K562 (cell line): ENCODE results near the gene MPND. TPM values are rescaled to one million over a fixed set of nuclear protein-coding genes. Genes with fewer than 3 reads are reported as not detected.

Experiments
- DPF2 ChIP-seq: fragments of 450-650 bp; IDR thresholded peaks from 2 replicates; pipeline ENCODE4 v1.6.1; 2016
- HDAC1 ChIP-seq, 2 experiments: fragments of 450-650 bp; IDR thresholded peaks; 2 replicates each; pipeline ENCODE4 v1.6.1; 2016 to 2017; ENCODE audit warnings: inconsistent platforms in 1 of 2, mild to moderate bottlenecking in 1 of 2, moderate library complexity in 1 of 2
- HDGF ChIP-seq: fragments of 450-650 bp; IDR thresholded peaks from 2 replicates; pipeline ENCODE4 v1.6.1; 2016
- HNRNPH1 ChIP-seq: fragments of 200-400 bp; formaldehyde crosslinking; optimal IDR thresholded peaks from 2 replicates; pipeline ENCODE3; 2017; ENCODE audit warnings: low read depth, mild to moderate bottlenecking, low read length, moderate library complexity
- RBM15 ChIP-seq: fragments of 200-400 bp; formaldehyde crosslinking; IDR thresholded peaks from 2 replicates; pipeline ENCODE4 v1.6.1; 2018; ENCODE audit warnings: mild to moderate bottlenecking, low read length, moderate library complexity; ENCODE audit not compliant: insufficient read depth
- SREBF2 ChIP-seq: sonication (generic); formaldehyde crosslinking; IDR thresholded peaks from 2 replicates; pipeline ENCODE4 v1.4.0; 2020; ENCODE audit warnings: mild to moderate bottlenecking, missing genetic modification reagents
- TAF7 ChIP-seq: fragments of 450-650 bp; IDR thresholded peaks from 2 replicates; pipeline ENCODE4 v1.6.1; 2016; ENCODE audit warnings: missing genetic modification characterization, missing compliant biosample characterization
- polyA plus RNA-seq, 8 experiments: library from polyadenylated mRNA; depleted of rRNA in 4 of 8; stranded (reverse) in 5 of 8; unstranded in 3 of 8; fragments of >200 nt; fragmentation: Nextera tagmentation in 2 of 8; fragmentation: Illumina TruSeq in 1 of 8; extraction: Ambion mirVana in 2 of 8; extraction: Trizol in 1 of 8; gene quantifications; 2 replicates each; pipeline versions ENCODE4 v1.2.1 to v1.2.3, GENCODE V29; 2011 to 2014; ENCODE audit warnings: inconsistent platforms in 1 of 8, missing spikeins in 1 of 8
- total RNA-seq, 7 experiments: library from RNA; depleted of rRNA in 6 of 7; stranded (reverse); fragments of >200 nt in 6 of 7; fragmentation: Illumina TruSeq in 2 of 7; extraction: Trizol in 2 of 7; gene quantifications; 2 replicates each; pipeline versions ENCODE4 v1.2.1 to v1.2.3, GENCODE V29; 2011 to 2021; ENCODE audit warnings: low replicate concordance in 1 of 7
- TF ChIP-seq, protein P1 (sequence below): sonication (generic); IDR thresholded peaks from 2 replicates; pipeline ENCODE4 v1.6.1; 2016
- TF ChIP-seq, protein P2 (sequence below): fragments of 450-650 bp; IDR thresholded peaks from 2 replicates; pipeline ENCODE4 v1.6.1; 2018; ENCODE audit not compliant: partially characterized antibody
- TF ChIP-seq, protein P3 (sequence below), 2 experiments: fragments of 450-650 bp in 1 of 2; sonication (generic) in 1 of 2; formaldehyde crosslinking in 1 of 2; IDR thresholded peaks; 2 replicates each; pipeline versions ENCODE4 v1.7.1 to v1.9.0; 2016 to 2022; ENCODE audit warnings: inconsistent platforms in 1 of 2, mild to moderate bottlenecking in 1 of 2, missing genetic modification reagents in 1 of 2
- TF ChIP-seq, protein P4 (sequence below): sonication (generic); formaldehyde crosslinking; IDR thresholded peaks from 2 replicates; pipeline ENCODE4 v1.8.0; 2022; ENCODE audit warnings: mild to moderate bottlenecking, low read depth, missing genetic modification reagents

Gene MPND
- total and polyA plus RNA-seq, 9 of the 15 experiments (the other 6 are each of a cell fraction or from before 2014, with no cell fraction given): 0.25 to 14.0 (median 3.9) TPM

DNA sequence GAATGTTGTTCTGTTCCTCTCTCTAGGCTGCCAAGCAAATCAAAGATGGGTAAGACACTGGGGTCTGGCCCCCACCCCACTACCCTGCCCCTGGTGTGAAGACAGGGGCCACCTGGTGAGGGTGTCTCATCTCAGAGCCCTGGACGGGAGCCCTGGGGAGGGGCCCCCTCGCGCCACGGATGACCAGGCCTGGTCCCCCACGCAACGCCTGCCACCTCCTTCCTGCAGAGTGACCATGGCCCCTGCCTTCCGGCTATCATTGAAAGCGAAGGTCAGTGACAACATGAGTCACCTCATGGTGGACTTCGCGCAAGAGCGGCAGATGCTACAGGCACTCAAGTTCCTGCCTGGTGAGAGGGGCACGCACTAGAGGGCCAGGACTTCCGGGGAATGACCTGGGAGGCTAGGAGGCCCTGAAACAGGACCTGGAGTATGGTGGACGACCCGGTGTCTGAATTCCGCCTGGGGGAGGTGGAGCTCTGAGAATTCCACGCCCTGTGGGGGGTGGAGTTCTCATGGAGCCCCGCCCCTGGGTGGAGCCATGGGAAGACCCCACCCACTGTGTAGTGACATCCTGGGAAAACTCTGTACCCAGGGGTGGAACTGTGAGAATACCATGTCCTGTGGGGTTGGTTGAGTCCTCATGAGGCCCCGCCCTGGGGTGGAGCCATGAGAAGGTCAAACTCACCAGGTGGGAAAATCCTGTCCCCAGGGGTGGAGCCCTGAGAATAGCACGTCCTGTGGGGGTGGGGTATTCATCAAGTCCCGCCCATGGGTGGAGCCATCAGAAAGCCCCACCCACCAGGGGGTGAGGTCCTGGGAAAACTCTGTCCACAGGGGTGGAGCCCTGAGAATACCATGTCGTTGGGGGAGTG, 32.9 kb upstream of the MPND start (continued):
- TF ChIP-seq, protein P1, sequence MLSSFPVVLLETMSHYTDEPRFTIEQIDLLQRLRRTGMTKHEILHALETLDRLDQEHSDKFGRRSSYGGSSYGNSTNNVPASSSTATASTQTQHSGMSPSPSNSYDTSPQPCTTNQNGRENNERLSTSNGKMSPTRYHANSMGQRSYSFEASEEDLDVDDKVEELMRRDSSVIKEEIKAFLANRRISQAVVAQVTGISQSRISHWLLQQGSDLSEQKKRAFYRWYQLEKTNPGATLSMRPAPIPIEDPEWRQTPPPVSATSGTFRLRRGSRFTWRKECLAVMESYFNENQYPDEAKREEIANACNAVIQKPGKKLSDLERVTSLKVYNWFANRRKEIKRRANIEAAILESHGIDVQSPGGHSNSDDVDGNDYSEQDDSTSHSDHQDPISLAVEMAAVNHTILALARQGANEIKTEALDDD: peak; percentile 63
- TF ChIP-seq HNRNPH1 (no peak), HDAC1 (IDR thresholded peaks at IDR 0.05) (peak in 1 of 2 experiments; percentile 59; a peak in 2 of 4 replicates), HDGF (0 out of 2 replicates have a peak, but pooled peaks have one; percentile 38), RBM15 (no peak), DPF2 (peak; percentile 75), SREBF2 (no peak), TAF7 (tag) (0 out of 2 replicates have a peak, but pooled peaks have one; percentile 75)
- TF ChIP-seq, protein P2, sequence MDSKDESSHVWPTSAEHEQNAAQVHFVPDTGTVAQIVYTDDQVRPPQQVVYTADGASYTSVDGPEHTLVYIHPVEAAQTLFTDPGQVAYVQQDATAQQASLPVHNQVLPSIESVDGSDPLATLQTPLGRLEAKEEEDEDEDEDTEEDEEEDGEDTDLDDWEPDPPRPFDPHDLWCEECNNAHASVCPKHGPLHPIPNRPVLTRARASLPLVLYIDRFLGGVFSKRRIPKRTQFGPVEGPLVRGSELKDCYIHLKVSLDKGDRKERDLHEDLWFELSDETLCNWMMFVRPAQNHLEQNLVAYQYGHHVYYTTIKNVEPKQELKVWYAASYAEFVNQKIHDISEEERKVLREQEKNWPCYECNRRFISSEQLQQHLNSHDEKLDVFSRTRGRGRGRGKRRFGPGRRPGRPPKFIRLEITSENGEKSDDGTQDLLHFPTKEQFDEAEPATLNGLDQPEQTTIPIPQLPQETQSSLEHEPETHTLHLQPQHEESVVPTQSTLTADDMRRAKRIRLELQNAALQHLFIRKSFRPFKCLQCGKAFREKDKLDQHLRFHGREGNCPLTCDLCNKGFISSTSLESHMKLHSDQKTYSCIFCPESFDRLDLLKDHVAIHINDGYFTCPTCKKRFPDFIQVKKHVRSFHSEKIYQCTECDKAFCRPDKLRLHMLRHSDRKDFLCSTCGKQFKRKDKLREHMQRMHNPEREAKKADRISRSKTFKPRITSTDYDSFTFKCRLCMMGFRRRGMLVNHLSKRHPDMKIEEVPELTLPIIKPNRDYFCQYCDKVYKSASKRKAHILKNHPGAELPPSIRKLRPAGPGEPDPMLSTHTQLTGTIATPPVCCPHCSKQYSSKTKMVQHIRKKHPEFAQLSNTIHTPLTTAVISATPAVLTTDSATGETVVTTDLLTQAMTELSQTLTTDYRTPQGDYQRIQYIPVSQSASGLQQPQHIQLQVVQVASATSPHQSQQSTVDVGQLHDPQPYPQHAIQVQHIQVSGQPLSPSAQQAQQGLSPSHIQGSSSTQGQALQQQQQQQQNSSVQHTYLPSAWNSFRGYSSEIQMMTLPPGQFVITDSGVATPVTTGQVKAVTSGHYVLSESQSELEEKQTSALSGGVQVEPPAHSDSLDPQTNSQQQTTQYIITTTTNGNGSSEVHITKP: peak; percentile 90
- TF ChIP-seq, protein P3, sequence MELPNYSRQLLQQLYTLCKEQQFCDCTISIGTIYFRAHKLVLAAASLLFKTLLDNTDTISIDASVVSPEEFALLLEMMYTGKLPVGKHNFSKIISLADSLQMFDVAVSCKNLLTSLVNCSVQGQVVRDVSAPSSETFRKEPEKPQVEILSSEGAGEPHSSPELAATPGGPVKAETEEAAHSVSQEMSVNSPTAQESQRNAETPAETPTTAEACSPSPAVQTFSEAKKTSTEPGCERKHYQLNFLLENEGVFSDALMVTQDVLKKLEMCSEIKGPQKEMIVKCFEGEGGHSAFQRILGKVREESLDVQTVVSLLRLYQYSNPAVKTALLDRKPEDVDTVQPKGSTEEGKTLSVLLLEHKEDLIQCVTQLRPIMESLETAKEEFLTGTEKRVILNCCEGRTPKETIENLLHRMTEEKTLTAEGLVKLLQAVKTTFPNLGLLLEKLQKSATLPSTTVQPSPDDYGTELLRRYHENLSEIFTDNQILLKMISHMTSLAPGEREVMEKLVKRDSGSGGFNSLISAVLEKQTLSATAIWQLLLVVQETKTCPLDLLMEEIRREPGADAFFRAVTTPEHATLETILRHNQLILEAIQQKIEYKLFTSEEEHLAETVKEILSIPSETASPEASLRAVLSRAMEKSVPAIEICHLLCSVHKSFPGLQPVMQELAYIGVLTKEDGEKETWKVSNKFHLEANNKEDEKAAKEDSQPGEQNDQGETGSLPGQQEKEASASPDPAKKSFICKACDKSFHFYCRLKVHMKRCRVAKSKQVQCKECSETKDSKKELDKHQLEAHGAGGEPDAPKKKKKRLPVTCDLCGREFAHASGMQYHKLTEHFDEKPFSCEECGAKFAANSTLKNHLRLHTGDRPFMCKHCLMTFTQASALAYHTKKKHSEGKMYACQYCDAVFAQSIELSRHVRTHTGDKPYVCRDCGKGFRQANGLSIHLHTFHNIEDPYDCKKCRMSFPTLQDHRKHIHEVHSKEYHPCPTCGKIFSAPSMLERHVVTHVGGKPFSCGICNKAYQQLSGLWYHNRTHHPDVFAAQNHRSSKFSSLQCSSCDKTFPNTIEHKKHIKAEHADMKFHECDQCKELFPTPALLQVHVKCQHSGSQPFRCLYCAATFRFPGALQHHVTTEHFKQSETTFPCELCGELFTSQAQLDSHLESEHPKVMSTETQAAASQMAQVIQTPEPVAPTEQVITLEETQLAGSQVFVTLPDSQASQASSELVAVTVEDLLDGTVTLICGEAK (IDR thresholded peaks at IDR 0.05): peak; percentile 60; the same call in 1 of the 2 replicates
- TF ChIP-seq, protein P3 (CRISPR knock-in tag; IDR thresholded peaks at IDR 0.05): no peak
- TF ChIP-seq, protein P4, sequence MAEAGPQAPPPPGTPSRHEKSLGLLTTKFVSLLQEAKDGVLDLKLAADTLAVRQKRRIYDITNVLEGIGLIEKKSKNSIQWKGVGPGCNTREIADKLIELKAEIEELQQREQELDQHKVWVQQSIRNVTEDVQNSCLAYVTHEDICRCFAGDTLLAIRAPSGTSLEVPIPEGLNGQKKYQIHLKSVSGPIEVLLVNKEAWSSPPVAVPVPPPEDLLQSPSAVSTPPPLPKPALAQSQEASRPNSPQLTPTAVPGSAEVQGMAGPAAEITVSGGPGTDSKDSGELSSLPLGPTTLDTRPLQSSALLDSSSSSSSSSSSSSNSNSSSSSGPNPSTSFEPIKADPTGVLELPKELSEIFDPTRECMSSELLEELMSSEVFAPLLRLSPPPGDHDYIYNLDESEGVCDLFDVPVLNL (CRISPR knock-in tag): no peak
